ENCODE measurements around the gene PPFIBP1. TPM values are rescaled to one million over a fixed set of nuclear protein-coding genes. Genes with fewer than 3 reads are reported as not detected.
A peak's percentile ranks its signal among the peaks of the same experiment; 100 is the strongest.
"Not testable (repeated sequence)": the region's sequence is repeated elsewhere in the genome, so short reads cannot be mapped to it uniquely, and the experiment has no call there.

Gene PPFIBP1
- total RNA-seq, 2 donors from 2014 or later: 92.7 to 123 TPM

GRCh38 chr12:27580561-27581330, 56.7 kb downstream of the PPFIBP1 start:
- no peak for ATAC-seq
- intact Hi-C loops (cut with DNase I): no loop called here
- no peak for DNase-seq

- intact Hi-C loops (cut with DNase I); DNase-seq; ATAC-seq: not testable (repeated sequence)
Observed at GRCh38 chr12:27581331-27581671, 57.3 kb downstream of the PPFIBP1 start.

- intact Hi-C loops (cut with DNase I); ATAC-seq: not testable (repeated sequence)
Observed at GRCh38 chr12:27581833-27582232, 57.8 kb downstream of the PPFIBP1 start.

GRCh38 chr12:27582445-27582844, 58.4 kb downstream of the PPFIBP1 start:
- DNase-seq; intact Hi-C loops (cut with DNase I): not testable (repeated sequence)
- ATAC-seq: peak; percentile 31 to 49

More at GRCh38 chr12:27581833-27582232, 57.8 kb downstream of the PPFIBP1 start:
- DNase-seq: not testable (repeated sequence)

- no peak for DNase-seq
- peak; percentile 73 to 75 for ATAC-seq
- intact Hi-C loops (cut with DNase I): no loop called here
Observed at GRCh38 chr12:27583057-27583797, 59.2 kb downstream of the PPFIBP1 start.

- ATAC-seq (no peak), DNase-seq (no peak)
- intact Hi-C loops (cut with DNase I): no loop called here
Observed at GRCh38 chr12:27583981-27584380, 60.0 kb downstream of the PPFIBP1 start.

- intact Hi-C loops (cut with DNase I): no loop called here
- ATAC-seq (no peak), DNase-seq (no peak)
Observed at GRCh38 chr12:27585739-27586265, 61.8 kb downstream of the PPFIBP1 start.

- ATAC-seq; intact Hi-C loops (cut with DNase I); DNase-seq: not testable (repeated sequence)
Observed at GRCh38 chr12:27588075-27588730, 64.2 kb downstream of the PPFIBP1 start.

GRCh38 chr12:27588776-27589175, 64.8 kb downstream of the PPFIBP1 start:
- DNase-seq (no peak), ATAC-seq (no peak)
- intact Hi-C loops (cut with DNase I): no loop called here

- ATAC-seq: no peak
- intact Hi-C loops (cut with DNase I): no loop called here
- no peak for DNase-seq
Observed at GRCh38 chr12:27589419-27589818, 65.4 kb downstream of the PPFIBP1 start.

- intact Hi-C loops (cut with DNase I); ATAC-seq: not testable (repeated sequence)
Observed at GRCh38 chr12:27591698-27592097, 67.7 kb downstream of the PPFIBP1 start.

GRCh38 chr12:27592548-27592947, 68.5 kb downstream of the PPFIBP1 start:
- ATAC-seq: peak; percentile 77 to 89
- intact Hi-C loops (cut with DNase I): no loop called here
- DNase-seq: peak; percentile 48

More at GRCh38 chr12:27591698-27592097, 67.7 kb downstream of the PPFIBP1 start:
- DNase-seq: not testable (repeated sequence)

- intact Hi-C loops (cut with DNase I): no loop called here
- ATAC-seq (no peak), DNase-seq (no peak)
Observed at GRCh38 chr12:27593266-27593665, 69.3 kb downstream of the PPFIBP1 start.

- peak; percentile 53 to 64 for ATAC-seq
Observed at GRCh38 chr12:27595231-27595642, 71.2 kb downstream of the PPFIBP1 start.

GRCh38 chr12:27598866-27599265, 74.9 kb downstream of the PPFIBP1 start:
- ATAC-seq; intact Hi-C loops (cut with DNase I); DNase-seq: not testable (repeated sequence)

More at GRCh38 chr12:27595231-27595642, 71.2 kb downstream of the PPFIBP1 start:
- no peak for DNase-seq
- intact Hi-C loops (cut with DNase I): no loop called here

GRCh38 chr12:27601056-27601828, 77.2 kb downstream of the PPFIBP1 start:
- DNase-seq; intact Hi-C loops (cut with DNase I): not testable (repeated sequence)
- peak in 1 of 2 donors; percentile 38 for ATAC-seq

GRCh38 chr12:27602516-27602915, 78.5 kb downstream of the PPFIBP1 start:
- ATAC-seq: no peak
- intact Hi-C loops (cut with DNase I): no loop called here
- DNase-seq: no peak

- DNase-seq: no peak
- no peak for ATAC-seq
- intact Hi-C loops (cut with DNase I): no loop called here
Observed at GRCh38 chr12:27604431-27604830, 80.4 kb downstream of the PPFIBP1 start.

- intact Hi-C loops (cut with DNase I): no loop called here
- no peak for ATAC-seq
Observed at GRCh38 chr12:27606986-27607385, 83.0 kb downstream of the PPFIBP1 start.

More at GRCh38 chr12:27606986-27607385, 83.0 kb downstream of the PPFIBP1 start:
- no peak for DNase-seq
